Omental fat pad (tissue), 4 donors: Measurements from ENCODE around the gene FGGY. TPM values are rescaled to one million over a fixed set of nuclear protein-coding genes. Genes with fewer than 3 reads are reported as not detected.

Experiments used
- ATAC-seq: fragments of 150-250 bp; one replicate; pipeline ENCODE4 v1.9.1; 2016; ENCODE audit warnings: mild to moderate bottlenecking, moderate library complexity; ENCODE audit not compliant: low FRiP score
- DNase-seq: peaks from one replicate; pipeline ENCODE4 v3.0.0-alpha.2; 2019; ENCODE audit warnings: low spot score
- total RNA-seq, 4 donors: library from RNA; depleted of rRNA; stranded (reverse); fragments of >200 nt; gene quantifications; one replicate each; pipeline ENCODE4 v1.1.0, GENCODE V29; 2016
- TF ChIP-seq, protein P1 (sequence below), 3 donors: fragments of 450-650 bp; IDR thresholded peaks; one replicate each; pipeline ENCODE4 v1.5.1; 2016 to 2017; ENCODE audit warnings: antibody characterized with exemption in 3 of 3, mild to moderate bottlenecking in 3 of 3, moderate library complexity in 2 of 3

Gene FGGY
- total RNA-seq, 4 donors from 2014 or later = 4.9 to 20.6 (median 10.7) TPM

GRCh38 chr1:59771361-59771760 lies 474.5 kb downstream of the FGGY start:
- DNase-seq (no peak), ATAC-seq (no peak)
- TF ChIP-seq, protein P1, sequence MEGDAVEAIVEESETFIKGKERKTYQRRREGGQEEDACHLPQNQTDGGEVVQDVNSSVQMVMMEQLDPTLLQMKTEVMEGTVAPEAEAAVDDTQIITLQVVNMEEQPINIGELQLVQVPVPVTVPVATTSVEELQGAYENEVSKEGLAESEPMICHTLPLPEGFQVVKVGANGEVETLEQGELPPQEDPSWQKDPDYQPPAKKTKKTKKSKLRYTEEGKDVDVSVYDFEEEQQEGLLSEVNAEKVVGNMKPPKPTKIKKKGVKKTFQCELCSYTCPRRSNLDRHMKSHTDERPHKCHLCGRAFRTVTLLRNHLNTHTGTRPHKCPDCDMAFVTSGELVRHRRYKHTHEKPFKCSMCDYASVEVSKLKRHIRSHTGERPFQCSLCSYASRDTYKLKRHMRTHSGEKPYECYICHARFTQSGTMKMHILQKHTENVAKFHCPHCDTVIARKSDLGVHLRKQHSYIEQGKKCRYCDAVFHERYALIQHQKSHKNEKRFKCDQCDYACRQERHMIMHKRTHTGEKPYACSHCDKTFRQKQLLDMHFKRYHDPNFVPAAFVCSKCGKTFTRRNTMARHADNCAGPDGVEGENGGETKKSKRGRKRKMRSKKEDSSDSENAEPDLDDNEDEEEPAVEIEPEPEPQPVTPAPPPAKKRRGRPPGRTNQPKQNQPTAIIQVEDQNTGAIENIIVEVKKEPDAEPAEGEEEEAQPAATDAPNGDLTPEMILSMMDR (IDR thresholded peaks at IDR 0.05) = no peak

- TF ChIP-seq, protein P1 (IDR thresholded peaks at IDR 0.05) = no peak
- ATAC-seq (no peak), DNase-seq (no peak)
These were observed 478.6 kb downstream of the FGGY start for GRCh38 chr1:59775480-59775879.

- TF ChIP-seq, protein P1 (IDR thresholded peaks at IDR 0.05) = no peak
- no peak for DNase-seq
- ATAC-seq = no peak
These were observed 480.3 kb downstream of the FGGY start for GRCh38 chr1:59776960-59777852.

DNA sequence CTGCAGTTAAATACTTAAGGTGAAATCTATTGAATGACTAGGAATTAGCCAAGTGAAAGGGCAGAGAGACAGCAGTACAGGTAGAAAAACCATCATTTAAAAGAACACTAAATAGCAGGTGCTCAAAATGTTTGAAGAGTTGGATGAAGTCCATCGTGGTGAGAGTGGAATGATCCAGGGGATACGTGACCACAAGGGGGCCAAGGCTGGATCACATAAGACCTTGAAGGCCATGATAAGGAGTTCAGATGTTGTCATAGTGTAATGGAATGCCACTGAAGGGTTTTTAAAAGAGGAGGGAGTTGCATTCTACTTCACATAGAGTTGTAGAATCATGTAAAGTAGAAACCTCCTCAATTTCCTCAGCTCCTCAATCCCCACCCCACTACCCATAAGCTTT lies 483.1 kb downstream of the FGGY start:
- TF ChIP-seq, protein P1 (IDR thresholded peaks at IDR 0.05) = no peak
- DNase-seq = no peak
- no peak for ATAC-seq

DNA sequence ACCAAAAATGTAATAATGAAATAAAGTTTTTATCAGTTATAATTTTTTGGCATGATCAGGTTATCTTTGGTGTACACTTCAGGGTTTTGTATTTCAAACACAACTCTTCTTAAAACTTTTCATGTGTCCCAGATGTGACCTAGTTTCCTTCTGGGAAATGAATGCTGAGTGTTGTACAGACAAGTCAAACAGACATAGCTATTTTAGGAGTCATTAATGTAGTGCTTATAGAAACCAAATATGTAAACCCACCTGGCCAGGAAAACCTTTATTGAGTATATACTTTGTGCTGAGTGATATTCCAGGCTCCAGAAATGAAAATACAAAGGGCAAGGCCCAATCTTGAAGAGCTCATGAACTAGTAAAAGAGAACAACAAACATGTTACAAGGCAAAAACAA lies 491.9 kb downstream of the FGGY start:
- TF ChIP-seq, protein P1 (IDR thresholded peaks at IDR 0.05) = no peak
- DNase-seq (no peak), ATAC-seq (no peak)

GRCh38 chr1:59798600-59798999 lies 501.7 kb downstream of the FGGY start:
- TF ChIP-seq, protein P1 (IDR thresholded peaks at IDR 0.05) = no peak
- no peak for DNase-seq
- no peak for ATAC-seq
